Lower lobe of right lung (tissue), 2 donors: ENCODE data around the gene TTLL12. TPM values are rescaled to one million over a fixed set of nuclear protein-coding genes. Genes with fewer than 3 reads are reported as not detected.
A peak's percentile ranks its signal among the peaks of the same experiment; 100 is the strongest.

Source experiments
- ATAC-seq, 2 donors: fragments of 200-7000 bp; cut with Tn5 transposase; one replicate each; pipeline ENCODE4 v1.9.1; 2020 to 2022; ENCODE audit warnings: mild to moderate bottlenecking in 2 of 2, moderate library complexity in 2 of 2
- DNase-seq: peaks from one replicate; pipeline ENCODE4 v3.0.0-alpha.2; 2020
- H3K27ac ChIP-seq: fragments of 200-600 bp; one replicate; pipeline ENCODE4 v1.8.0; 2022
- H3K27me3 ChIP-seq: fragments of 200-600 bp; one replicate; pipeline ENCODE4 v1.8.0; 2022; ENCODE audit warnings: low read depth
- H3K36me3 ChIP-seq: fragments of 200-600 bp; one replicate; pipeline ENCODE4 v1.8.0; 2022; ENCODE audit warnings: mild to moderate bottlenecking
- H3K4me1 ChIP-seq: fragments of 200-600 bp; one replicate; pipeline ENCODE4 v1.8.0; 2022
- H3K4me3 ChIP-seq: fragments of 200-600 bp; one replicate; pipeline ENCODE4 v1.8.0; 2022; ENCODE audit warnings: mild to moderate bottlenecking
- H3K9me3 ChIP-seq: fragments of 200-600 bp; one replicate; pipeline ENCODE4 v1.8.0; 2022
- intact Hi-C: fragments of 100-400 bp; cut with DNase I; formaldehyde crosslinking; loops from one replicate; pipeline ENCODE4 v1.11.0; 2022
- total RNA-seq: library from RNA; stranded (reverse); fragmentation: NEBNext Ultra II Directional; extraction: Animal tissue kit (Norgen Biotek cat#: 25700); gene quantifications from one replicate; pipeline ENCODE4 v1.2.1, GENCODE V29; 2021
- TF ChIP-seq, protein P1 (sequence below): fragments of 200-600 bp; IDR thresholded peaks from one replicate; pipeline ENCODE4 v1.8.0; 2022; ENCODE audit warnings: antibody characterized with exemption, mild to moderate bottlenecking
- donor health status: DM: no; HTN: yes; CAD: no; lungs with severe emphysema.

Gene TTLL12
- total RNA-seq, 1 donor from 2014 or later: 21.6 TPM

DNA sequence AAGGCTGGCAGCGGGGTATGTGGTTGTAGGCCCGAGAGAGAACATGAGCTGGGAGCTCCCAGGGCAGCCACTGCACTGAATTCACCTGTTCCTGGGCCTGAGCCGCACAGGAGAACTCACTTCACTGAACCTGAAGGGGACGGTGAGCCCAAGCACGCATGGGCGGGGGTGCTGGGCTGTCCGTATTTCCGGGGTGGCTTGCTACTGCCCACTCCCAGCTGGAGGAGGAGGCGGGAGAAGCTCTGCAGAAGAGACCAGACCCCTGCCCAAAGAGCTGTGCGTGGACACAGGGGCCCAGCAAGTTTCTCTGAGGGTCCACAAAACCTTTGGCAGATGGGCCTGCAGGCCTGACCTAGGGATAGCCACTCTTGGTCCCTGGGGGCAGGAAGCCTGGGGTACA is 4.8 kb downstream of the TTLL12 start:
- no peak for DNase-seq
- intact Hi-C loops: no loop called here
- no peak for ATAC-seq
- H3K27ac ChIP-seq: no peak overlapping the region
- no peaks in the 10 kb centered on the region for H3K9me3 ChIP-seq
- H3K4me3 ChIP-seq: no peak overlapping the region
- H3K4me1 ChIP-seq: peaks cover 20% of the 10 kb centered on the region
- TF ChIP-seq, protein P1, sequence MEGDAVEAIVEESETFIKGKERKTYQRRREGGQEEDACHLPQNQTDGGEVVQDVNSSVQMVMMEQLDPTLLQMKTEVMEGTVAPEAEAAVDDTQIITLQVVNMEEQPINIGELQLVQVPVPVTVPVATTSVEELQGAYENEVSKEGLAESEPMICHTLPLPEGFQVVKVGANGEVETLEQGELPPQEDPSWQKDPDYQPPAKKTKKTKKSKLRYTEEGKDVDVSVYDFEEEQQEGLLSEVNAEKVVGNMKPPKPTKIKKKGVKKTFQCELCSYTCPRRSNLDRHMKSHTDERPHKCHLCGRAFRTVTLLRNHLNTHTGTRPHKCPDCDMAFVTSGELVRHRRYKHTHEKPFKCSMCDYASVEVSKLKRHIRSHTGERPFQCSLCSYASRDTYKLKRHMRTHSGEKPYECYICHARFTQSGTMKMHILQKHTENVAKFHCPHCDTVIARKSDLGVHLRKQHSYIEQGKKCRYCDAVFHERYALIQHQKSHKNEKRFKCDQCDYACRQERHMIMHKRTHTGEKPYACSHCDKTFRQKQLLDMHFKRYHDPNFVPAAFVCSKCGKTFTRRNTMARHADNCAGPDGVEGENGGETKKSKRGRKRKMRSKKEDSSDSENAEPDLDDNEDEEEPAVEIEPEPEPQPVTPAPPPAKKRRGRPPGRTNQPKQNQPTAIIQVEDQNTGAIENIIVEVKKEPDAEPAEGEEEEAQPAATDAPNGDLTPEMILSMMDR: no peak
- H3K36me3 ChIP-seq: peaks cover 19% of the 10 kb centered on the region
- no peaks in the 10 kb centered on the region for H3K27me3 ChIP-seq

DNA sequence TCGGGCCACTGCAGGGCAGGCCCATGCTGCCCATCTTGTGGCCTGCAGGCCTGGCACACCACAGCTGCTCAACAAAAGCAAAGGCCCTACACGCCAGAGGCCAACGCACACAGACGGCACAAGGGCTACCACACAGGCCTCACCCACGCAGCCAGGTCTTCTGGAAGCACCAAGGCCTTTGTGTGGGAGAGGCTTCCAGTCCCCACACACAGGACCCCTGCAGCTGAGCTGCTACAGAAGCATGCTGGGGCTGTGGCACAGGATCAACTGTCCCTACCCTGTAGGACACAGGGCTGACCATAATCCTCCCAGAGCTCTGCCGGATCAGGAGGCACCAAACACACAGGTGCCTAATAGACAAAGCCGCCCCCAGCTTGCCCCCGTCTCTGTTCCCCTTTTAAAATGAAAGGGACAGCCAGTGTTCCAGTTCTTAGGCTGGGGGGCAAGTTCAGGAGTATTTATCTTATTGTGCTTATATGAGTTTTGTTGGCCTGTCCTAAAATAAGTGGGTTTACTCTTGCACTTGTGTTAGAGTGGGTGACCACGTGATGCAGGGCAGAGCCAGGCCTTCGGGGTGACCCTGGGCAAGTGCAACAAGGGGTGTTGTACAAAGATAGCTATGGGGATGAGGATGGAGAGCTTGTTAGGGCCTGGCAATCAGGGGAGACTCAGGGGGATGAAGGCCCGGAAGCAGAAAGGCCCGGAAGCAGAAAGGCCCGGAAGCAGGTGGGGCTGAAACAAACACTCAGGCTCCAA is 5.4 kb downstream of the TTLL12 start:
- H3K4me1 ChIP-seq: peaks cover 20% of the 10 kb centered on the region
- H3K27me3 ChIP-seq: no peaks in the 10 kb centered on the region
- no peak overlapping the region for H3K27ac ChIP-seq
- intact Hi-C loops: no loop called here
- peaks cover 19% of the 10 kb centered on the region for H3K36me3 ChIP-seq
- no peak overlapping the region for H3K4me3 ChIP-seq
- H3K9me3 ChIP-seq: no peaks in the 10 kb centered on the region
- ATAC-seq: peak in 1 of 2 donors; percentile 23
- DNase-seq: no peak
- TF ChIP-seq, protein P1: no peak

GRCh38 chr22:43180670-43181069 is 6.3 kb downstream of the TTLL12 start:
- TF ChIP-seq, protein P1: no peak
- H3K4me3 ChIP-seq: no peak overlapping the region
- no peak for ATAC-seq
- no peak overlapping the region for H3K27ac ChIP-seq
- peaks cover 24% of the 10 kb centered on the region for H3K36me3 ChIP-seq
- intact Hi-C loops: no loop called here
- peaks cover 12% of the 10 kb centered on the region for H3K4me1 ChIP-seq
- H3K27me3 ChIP-seq: no peaks in the 10 kb centered on the region
- DNase-seq: no peak
- H3K9me3 ChIP-seq: no peaks in the 10 kb centered on the region

DNA sequence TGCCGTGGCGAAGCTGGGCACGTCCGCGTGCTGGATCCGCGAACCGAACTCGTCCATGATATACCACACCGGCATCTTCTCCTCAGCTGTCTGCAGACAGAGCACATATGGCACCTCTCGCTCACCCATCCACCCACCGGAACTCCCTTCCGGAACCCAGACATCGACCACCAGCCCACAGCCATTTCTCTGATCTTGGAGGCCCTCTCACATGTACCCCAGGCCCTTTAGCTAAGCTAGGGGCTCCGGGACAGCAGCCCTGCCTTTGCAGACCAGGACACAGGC is 7.1 kb downstream of the TTLL12 start:
- Histone ChIP-seq H3K27ac (no peak overlapping the region), H3K9me3 (no peaks in the 10 kb centered on the region), H3K27me3 (no peaks in the 10 kb centered on the region), H3K4me3 (no peak overlapping the region), H3K4me1 (peaks cover 7% of the 10 kb centered on the region), H3K36me3 (peaks cover 32% of the 10 kb centered on the region)
- TF ChIP-seq, protein P1: no peak
- no peak for DNase-seq
- ATAC-seq: no peak
- intact Hi-C loops: no loop called here

DNA sequence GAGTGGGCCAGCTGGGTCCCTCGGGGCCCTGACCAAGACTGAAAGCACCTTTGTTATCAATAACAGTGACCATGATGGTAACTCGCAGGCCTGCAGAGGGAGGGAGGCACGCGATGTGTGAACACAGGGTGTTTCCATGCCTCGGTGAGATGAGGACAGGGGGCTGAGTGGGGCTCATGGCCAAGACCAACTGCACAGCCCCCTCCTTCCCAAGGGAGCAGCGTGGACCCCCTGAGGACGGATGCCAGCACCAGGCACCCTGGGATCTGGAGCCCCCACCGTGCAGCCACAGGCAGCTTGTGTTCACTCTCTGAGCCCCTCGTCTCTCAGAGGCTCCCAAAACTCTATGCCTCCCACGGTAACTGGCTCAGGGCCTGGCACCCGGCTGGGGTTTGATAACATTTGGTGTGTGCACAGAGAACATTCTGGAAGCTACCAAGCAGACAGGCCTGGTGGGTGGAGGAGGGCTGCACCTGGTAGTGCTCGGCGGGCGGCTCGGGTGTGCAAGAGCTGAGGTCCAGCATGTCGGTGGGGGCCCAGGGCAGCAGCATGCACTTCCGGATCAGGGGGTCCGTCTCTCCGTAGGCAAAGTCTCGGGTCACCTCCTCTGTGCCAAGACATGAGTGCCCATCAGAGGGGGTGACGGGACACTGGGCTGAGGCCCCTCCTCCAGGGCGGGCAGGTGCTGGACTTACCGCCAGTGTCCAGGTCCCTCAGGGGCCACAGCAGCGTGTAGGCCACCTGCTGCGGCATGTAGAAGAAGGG is 7.6 kb downstream of the TTLL12 start:
- TF ChIP-seq, protein P1: no peak
- Histone ChIP-seq H3K27me3 (no peaks in the 10 kb centered on the region), H3K36me3 (peaks cover 38% of the 10 kb centered on the region), H3K27ac (no peak overlapping the region), H3K4me1 (peaks cover 7% of the 10 kb centered on the region), H3K9me3 (no peaks in the 10 kb centered on the region), H3K4me3 (no peak overlapping the region)
- DNase-seq (no peak), ATAC-seq (no peak)
- intact Hi-C loops: no loop called here
